H1 (cell line): Measurements from ENCODE around the gene GPRC6A. TPM values are rescaled to one million over a fixed set of nuclear protein-coding genes. Genes with fewer than 3 reads are reported as not detected.

Source experiments
- CTCF ChIA-PET: fragments of 300-600 bp; sonication (Branson Sonifier 250); formaldehyde crosslinking; loops from one replicate; lab custom pipeline; 2021; ENCODE audit not compliant: partially characterized antibody; lab: Charles Lee
- POLR2A ChIA-PET: fragments of 300-600 bp; sonication (Branson Sonifier 250); formaldehyde crosslinking; loops from one replicate; lab custom pipeline; 2021; ENCODE audit warnings: inconsistent platforms; ENCODE audit not compliant: partially characterized antibody; lab: Charles Lee
- DNase-seq, 2 experiments: peaks; one replicate each; pipeline versions ENCODE4 v3.0.0 to v3.0.0-alpha.2; 2010 to 2022; ENCODE audit warnings: low spot score in 2 of 2, low read depth in 1 of 2, mixed read lengths in 1 of 2
- FAIRE-seq: peaks from 2 replicates; lab custom pipeline; 2011; peaks lifted over from hg19 to GRCh38; lab: Jason Lieb, UNC
- H2AFZ ChIP-seq: 2 replicates; pipeline ENCODE4 v1.8.1; 2012; ENCODE audit warnings: low read length, inconsistent platforms
- H2AK5ac ChIP-seq: 2 replicates; pipeline ENCODE4 v1.6.1; 2013; ENCODE audit warnings: low read depth, low read length
- H2BK120ac ChIP-seq: replicated peaks from 2 replicates; pipeline ENCODE3; 2013; ENCODE audit warnings: low read depth, low read length, inconsistent platforms
- H2BK12ac ChIP-seq: 2 replicates; pipeline ENCODE4 v1.6.1; 2013; ENCODE audit warnings: low read depth, low read length
- H2BK15ac ChIP-seq: 2 replicates; pipeline ENCODE4 v1.6.1; 2013; ENCODE audit warnings: low read length
- H2BK20ac ChIP-seq: 2 replicates; pipeline ENCODE4 v1.6.1; 2013; ENCODE audit warnings: low read length
- H2BK5ac ChIP-seq: 2 replicates; pipeline ENCODE4 v1.6.1; 2013; ENCODE audit warnings: low read depth, low read length
- H3K14ac ChIP-seq: 2 replicates; pipeline ENCODE4 v1.6.1; 2013; ENCODE audit warnings: inconsistent platforms; ENCODE audit not compliant: insufficient read length
- H3K18ac ChIP-seq: 2 replicates; pipeline ENCODE4 v1.6.1; 2013; ENCODE audit warnings: low read length; ENCODE audit errors: extremely low read depth
- H3K23ac ChIP-seq: 2 replicates; pipeline ENCODE4 v1.6.1; 2013; ENCODE audit warnings: inconsistent platforms; ENCODE audit not compliant: insufficient read length
- H3K23me2 ChIP-seq: 2 replicates; pipeline ENCODE4 v1.6.1; 2013; ENCODE audit warnings: low read depth, low read length
- H3K27ac ChIP-seq: 2 replicates; pipeline ENCODE4 v1.6.1; 2011; ENCODE audit warnings: low read depth, low read length, inconsistent platforms
- H3K27me3 ChIP-seq, 4 experiments: replicated peaks in 1 of 4; 1 replicate in 1 of 4; 2 replicates in 3 of 4; pipeline versions ENCODE4 v1.6.1 to v1.8.1; 2011 to 2013; ENCODE audit warnings: low read length in 3 of 4, mild to moderate bottlenecking in 3 of 4, inconsistent platforms in 2 of 4, mixed read lengths in 2 of 4, moderate library complexity in 1 of 4; ENCODE audit not compliant: control insufficient read depth in 3 of 4, insufficient read depth in 3 of 4; ENCODE audit errors: extremely low read depth in 1 of 4
- H3K36me3 ChIP-seq, 4 experiments: 2 replicates each; pipeline versions ENCODE4 v1.6.1 to v1.8.1; 2011 to 2013; ENCODE audit warnings: mild to moderate bottlenecking in 4 of 4, low read length in 3 of 4, moderate library complexity in 2 of 4, control low read depth in 1 of 4, inconsistent platforms in 1 of 4; ENCODE audit not compliant: insufficient read depth in 4 of 4, control insufficient read depth in 2 of 4
- H3K4ac ChIP-seq: replicated peaks from 2 replicates; pipeline ENCODE3; 2013; ENCODE audit warnings: low read length, low read depth, mixed read lengths, inconsistent platforms; ENCODE audit not compliant: insufficient read length
- H3K4me1 ChIP-seq, 4 experiments: replicated peaks in 1 of 4; 1 replicate in 1 of 4; 2 replicates in 3 of 4; pipeline versions ENCODE4 v1.6.1 to v1.8.1; 2011 to 2013; ENCODE audit warnings: low read length in 3 of 4, inconsistent platforms in 2 of 4, mixed read lengths in 1 of 4; ENCODE audit not compliant: insufficient read depth in 4 of 4, control insufficient read depth in 3 of 4
- H3K4me2 ChIP-seq, 2 experiments: 2 replicates each; pipeline versions ENCODE4 v1.6.1 to v1.8.1; 2011 to 2013; ENCODE audit warnings: low read depth in 2 of 2, low read length in 2 of 2, control low read depth in 1 of 2, inconsistent platforms in 1 of 2, mild to moderate bottlenecking in 1 of 2; ENCODE audit not compliant: insufficient read depth in 1 of 2
- H3K4me3 ChIP-seq, 4 experiments: fragments of 200-600, 300-600 bp in 1 of 4; sonication (generic), shearing (Covaris generic), sonication (Bioruptor Twin) in 1 of 4; 2 replicates each; pipeline versions ENCODE4 v1.5.1 to v1.8.1; 2011 to 2016; ENCODE audit warnings: low read length in 4 of 4, low read depth in 3 of 4, control low read depth in 2 of 4, inconsistent platforms in 2 of 4, mild to moderate bottlenecking in 2 of 4, mixed read lengths in 1 of 4, moderate library complexity in 1 of 4; ENCODE audit not compliant: insufficient read depth in 2 of 4; ENCODE audit errors: extremely low read depth in 1 of 4
- H3K56ac ChIP-seq: replicated peaks from 2 replicates; pipeline ENCODE3; 2013; ENCODE audit warnings: low read depth, mild to moderate bottlenecking, mixed read lengths, low read length, inconsistent platforms; ENCODE audit not compliant: insufficient read length
- H3K79me1 ChIP-seq: 2 replicates; pipeline ENCODE4 v1.6.1; 2013; ENCODE audit warnings: low read depth, low read length, control low read depth
- H3K79me2 ChIP-seq, 2 experiments: 2 replicates each; pipeline versions ENCODE4 v1.6.1 to v1.8.1; 2012 to 2013; ENCODE audit warnings: low read length in 2 of 2, mild to moderate bottlenecking in 2 of 2, inconsistent platforms in 1 of 2; ENCODE audit not compliant: insufficient read depth in 2 of 2, control insufficient read depth in 1 of 2
- H3K9ac ChIP-seq, 4 experiments: replicated peaks in 1 of 4; 1 replicate in 1 of 4; 2 replicates in 3 of 4; pipeline versions ENCODE4 v1.6.1 to v1.8.1; 2011 to 2013; ENCODE audit warnings: low read depth in 3 of 4, low read length in 3 of 4, control low read depth in 2 of 4, mild to moderate bottlenecking in 2 of 4, moderate library complexity in 2 of 4, inconsistent platforms in 1 of 4; ENCODE audit errors: extremely low read depth in 1 of 4
- H3K9me3 ChIP-seq, 2 experiments: 2 replicates each; pipeline versions ENCODE4 v1.6.1 to v1.8.1; 2012 to 2013; ENCODE audit warnings: mild to moderate bottlenecking in 2 of 2, moderate library complexity in 2 of 2, control low read depth in 1 of 2, inconsistent platforms in 1 of 2, low read depth in 1 of 2, low read length in 1 of 2, mixed read lengths in 1 of 2; ENCODE audit not compliant: insufficient read depth in 2 of 2
- H4K20me1 ChIP-seq, 2 experiments: replicated peaks in 1 of 2; 2 replicates each; pipeline versions ENCODE3 to v1.8.1; 2011 to 2013; ENCODE audit warnings: inconsistent platforms in 2 of 2, low read length in 2 of 2, mild to moderate bottlenecking in 1 of 2; ENCODE audit not compliant: insufficient read depth in 2 of 2, control insufficient read depth in 1 of 2
- H4K5ac ChIP-seq: 2 replicates; pipeline ENCODE4 v1.6.1; 2013; ENCODE audit warnings: low read length, low read depth, mixed read lengths, inconsistent platforms; ENCODE audit not compliant: insufficient read length
- H4K8ac ChIP-seq: 2 replicates; pipeline ENCODE4 v1.8.0; 2013; ENCODE audit warnings: mild to moderate bottlenecking, moderate library complexity, low read length, inconsistent platforms; ENCODE audit not compliant: insufficient read depth; ENCODE audit errors: extremely low read depth
- H4K91ac ChIP-seq: replicated peaks from 2 replicates; pipeline ENCODE3; 2013; ENCODE audit warnings: low read length, mixed read lengths, inconsistent platforms; ENCODE audit not compliant: insufficient read length
- ASH2L ChIP-seq: fragments of 200-600, 300-600 bp; sonication (generic); IDR thresholded peaks from one replicate; pipeline ENCODE4 v1.7.1; 2017; ENCODE audit warnings: low read length
- BCL11A ChIP-seq, 2 experiments: IDR thresholded peaks; one replicate each; pipeline ENCODE4 v1.6.1; 2011; ENCODE audit warnings: low read depth in 2 of 2, low read length in 2 of 2, mild to moderate bottlenecking in 2 of 2
- CBX5 ChIP-seq: fragments of 300-800, 300-1000 bp; sonication (generic); IDR thresholded peaks from 2 replicates; pipeline ENCODE4 v1.7.1; 2016; ENCODE audit warnings: antibody characterized with exemption, low read length, low read depth
- CTCF ChIP-seq, 3 experiments: IDR thresholded peaks; 1 replicate in 2 of 3; 2 replicates in 1 of 3; pipeline versions ENCODE4 v1.5.1 to v1.6.1; 2011; ENCODE audit warnings: low read length in 3 of 3, mild to moderate bottlenecking in 3 of 3, inconsistent platforms in 2 of 3, low read depth in 1 of 3, moderate library complexity in 1 of 3; ENCODE audit not compliant: insufficient read depth in 1 of 3; ENCODE audit errors: control extremely low read depth in 1 of 3
- HDAC2 ChIP-seq, 2 experiments: fragments of 300-600 bp in 1 of 2; sonication (generic) in 1 of 2; IDR thresholded peaks; 2 replicates each; pipeline ENCODE4 v1.6.1; 2011 to 2012; ENCODE audit warnings: low read depth in 2 of 2, low read length in 2 of 2, mild to moderate bottlenecking in 2 of 2, moderate library complexity in 2 of 2, borderline replicate concordance in 1 of 2, inconsistent platforms in 1 of 2
- JUND ChIP-seq: IDR thresholded peaks from 2 replicates; pipeline ENCODE4 v1.6.1; 2011; ENCODE audit warnings: mild to moderate bottlenecking, improper control_type of control experiment, low read length
- RNF2 ChIP-seq: fragments of 200-900, 300-1000 bp; sonication (generic); IDR thresholded peaks from 2 replicates; pipeline ENCODE4 v1.7.1; 2016; ENCODE audit warnings: borderline replicate concordance, low read depth, mild to moderate bottlenecking, antibody characterized with exemption, low read length; ENCODE audit not compliant: poor library complexity, severe bottlenecking; ENCODE audit errors: missing control alignments
- SIN3A ChIP-seq, 2 experiments: IDR thresholded peaks in 1 of 2; conservative IDR thresholded peaks in 1 of 2; 2 replicates each; pipeline ENCODE4 v1.6.1; 2011 to 2012; ENCODE audit warnings: low read length in 2 of 2, improper control_type of control experiment in 1 of 2, low read depth in 1 of 2, mild to moderate bottlenecking in 1 of 2
- SP2 ChIP-seq: IDR thresholded peaks from 2 replicates; pipeline ENCODE4 v1.6.1; 2012; ENCODE audit warnings: mild to moderate bottlenecking, low read length, inconsistent platforms
- SUZ12 ChIP-seq: fragments of 200-600 bp; sonication (generic); IDR thresholded peaks from 2 replicates; pipeline ENCODE4 v1.6.1; 2012; ENCODE audit warnings: mild to moderate bottlenecking, inconsistent platforms, low read length, moderate library complexity, mixed read lengths
- TAF1 ChIP-seq: IDR thresholded peaks from 2 replicates; pipeline ENCODE4 v1.6.1; 2011; ENCODE audit warnings: mild to moderate bottlenecking, low read depth, low read length
- polyA plus RNA-seq, 7 experiments: library from polyadenylated mRNA; depleted of rRNA in 3 of 7; stranded (reverse) in 5 of 7; unstranded in 2 of 7; fragments of >200 nt in 5 of 7; fragments of 200-250 nt in 2 of 7; gene quantifications; 1 replicate in 5 of 7; 2 replicates in 1 of 7; 4 replicates in 1 of 7; pipeline versions ENCODE4 v1.2.1 to v1.2.3, GENCODE V29; 2011 to 2013; ENCODE audit warnings: missing spikeins in 2 of 7, mixed read lengths in 2 of 7
- total RNA-seq: library from RNA; stranded (reverse); fragmentation: NEBNext Ultra II Directional; extraction: Animal tissue kit (Norgen Biotek cat#: 25700); gene quantifications from 2 replicates; pipeline ENCODE4 v1.2.1, GENCODE V29; 2021

Gene GPRC6A
- total and polyA plus RNA-seq, 2 of the 8 experiments (the other 6 are each of a cell fraction or from before 2014, with no cell fraction given), result 0.09 to 0.22 TPM

- no peak overlapping the region for H3K18ac ChIP-seq
- no peaks in the 10 kb centered on the region; the same call in 1 of the 2 replicates for H3K23me2 ChIP-seq
- no peak overlapping the region for H3K23ac ChIP-seq
- H3K27ac ChIP-seq, result no peak overlapping the region
- no peak overlapping the region for H4K5ac ChIP-seq
- no peaks in the 10 kb centered on the region for H3K36me3 ChIP-seq
- H4K8ac ChIP-seq, result no peak overlapping the region
- H2BK5ac ChIP-seq, result no peak overlapping the region
- H3K79me1 ChIP-seq, result no peaks in the 10 kb centered on the region
- H2BK15ac ChIP-seq, result no peak overlapping the region
- no peak overlapping the region for H2BK20ac ChIP-seq
- no peak overlapping the region for H3K14ac ChIP-seq
- no peak overlapping the region for H2BK12ac ChIP-seq
- no peak overlapping the region for H3K56ac ChIP-seq
- no peak overlapping the region; a peak in 1 of 4 replicates for H3K4me2 ChIP-seq
- ChIA-PET CTCF (no interaction called here), POLR2A (no interaction called here)
- H3K4me1 ChIP-seq, result 0 out of 7 replicates have a peak, but pooled peaks cover 0 to 3% (median 1%) of the 10 kb centered on the region in 4 experiments
- DNase-seq (no peak), FAIRE-seq (no peak)
- no peak overlapping the region for H3K4ac ChIP-seq
- H2AK5ac ChIP-seq, result no peak overlapping the region
- no peak overlapping the region for H2AFZ ChIP-seq
- H3K9ac ChIP-seq, result no peak overlapping the region
- H2BK120ac ChIP-seq, result no peak overlapping the region
- H3K9me3 ChIP-seq, result no peaks in the 10 kb centered on the region
- H4K91ac ChIP-seq, result no peak overlapping the region
- H4K20me1 ChIP-seq, result no peaks in the 10 kb centered on the region
- H3K79me2 ChIP-seq, result no peaks in the 10 kb centered on the region
- H3K27me3 ChIP-seq, result no peaks in the 10 kb centered on the region
- no peak overlapping the region for H3K4me3 ChIP-seq
- TF ChIP-seq JUND (no peak), RNF2 (no peak), SIN3A (conservative IDR thresholded peaks at IDR 0.05 in 1 of 2, IDR thresholded peaks at IDR 0.05 in 1 of 2; ENCODE audit: low read depth in 1 of 2, low read length in 2 of 2) (no peak), TAF1 (no peak), SUZ12 (no peak), ASH2L (no peak), HDAC2 (IDR thresholded peaks at IDR 0.05; ENCODE audit: borderline replicate concordance in 1 of 2, low read depth in 2 of 2, low read length in 2 of 2) (no peak), CTCF (IDR thresholded peaks at IDR 0.05; ENCODE audit: control extremely low read depth in 1 of 3, insufficient read depth in 1 of 3, low read depth in 1 of 3, low read length in 3 of 3) (no peak), SP2 (no peak), CBX5 (no peak), BCL11A (IDR thresholded peaks at IDR 0.05; ENCODE audit: low read depth in 2 of 2, low read length in 2 of 2) (no peak)
Observed at GRCh38 chr6:116799945-116800344, 28.9 kb downstream of the GPRC6A start.
